ENCODE results near the gene NOL3.
A peak's percentile ranks its signal among the peaks of the same experiment; 100 is the strongest.

NOL3 gene

DNA sequence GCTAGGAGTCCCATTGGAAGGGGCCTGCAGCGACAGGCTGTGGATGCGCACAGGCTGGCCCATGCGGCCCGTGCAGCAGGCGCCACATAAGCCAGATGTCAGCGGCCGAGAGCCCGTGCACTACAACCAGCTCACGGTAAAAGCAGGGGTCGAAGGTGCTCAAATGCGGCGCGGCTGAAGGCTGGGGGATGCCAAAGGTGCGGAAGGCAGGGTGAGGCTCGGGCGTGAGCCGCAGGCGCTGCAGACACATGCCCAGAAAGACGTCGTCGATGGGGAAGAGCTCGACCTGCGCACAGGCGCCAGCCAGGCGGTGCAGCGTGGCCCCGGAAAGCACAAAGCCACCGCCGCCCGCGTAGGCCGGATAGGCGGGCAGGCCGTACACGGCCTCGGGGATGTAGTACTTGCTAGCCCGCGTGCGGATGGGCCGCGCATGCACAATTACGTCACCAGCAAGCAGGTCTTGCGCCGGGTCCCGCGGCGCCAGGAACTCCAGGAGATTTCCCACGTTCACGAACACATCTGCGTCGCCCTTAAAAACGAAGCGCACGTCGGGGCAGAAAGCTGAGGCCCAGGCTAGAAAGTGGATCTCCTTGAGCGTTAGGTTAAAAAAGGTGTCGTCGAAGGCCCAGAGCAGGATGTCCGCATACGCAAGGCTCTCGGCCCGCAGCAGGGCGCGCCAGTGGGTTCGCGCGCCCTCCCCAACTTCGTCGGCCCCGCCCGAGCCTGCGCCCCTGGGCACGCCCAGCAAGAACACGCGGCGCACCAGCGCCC is 20.9 kb upstream of the NOL3 start:
- H3K4me1 Mint-ChIP-seq, result peaks cover 14 to 19% of the 10 kb centered on the region in 2 donors
- H3K27me3 Mint-ChIP-seq, result peaks cover 30 to 35% of the 10 kb centered on the region in 2 donors
- peaks cover 48 to 60% of the 10 kb centered on the region in 2 donors for H3K36me3 Mint-ChIP-seq
- no peaks in the 10 kb centered on the region for H3K9me3 Mint-ChIP-seq
- no peak for DNase-seq
- ATAC-seq (replicated peaks), result no peak
- peak overlapping the region; percentile 54 to 69 for H3K4me3 Mint-ChIP-seq
- H3K27ac Mint-ChIP-seq, result peak overlapping the region; percentile 73

DNA sequence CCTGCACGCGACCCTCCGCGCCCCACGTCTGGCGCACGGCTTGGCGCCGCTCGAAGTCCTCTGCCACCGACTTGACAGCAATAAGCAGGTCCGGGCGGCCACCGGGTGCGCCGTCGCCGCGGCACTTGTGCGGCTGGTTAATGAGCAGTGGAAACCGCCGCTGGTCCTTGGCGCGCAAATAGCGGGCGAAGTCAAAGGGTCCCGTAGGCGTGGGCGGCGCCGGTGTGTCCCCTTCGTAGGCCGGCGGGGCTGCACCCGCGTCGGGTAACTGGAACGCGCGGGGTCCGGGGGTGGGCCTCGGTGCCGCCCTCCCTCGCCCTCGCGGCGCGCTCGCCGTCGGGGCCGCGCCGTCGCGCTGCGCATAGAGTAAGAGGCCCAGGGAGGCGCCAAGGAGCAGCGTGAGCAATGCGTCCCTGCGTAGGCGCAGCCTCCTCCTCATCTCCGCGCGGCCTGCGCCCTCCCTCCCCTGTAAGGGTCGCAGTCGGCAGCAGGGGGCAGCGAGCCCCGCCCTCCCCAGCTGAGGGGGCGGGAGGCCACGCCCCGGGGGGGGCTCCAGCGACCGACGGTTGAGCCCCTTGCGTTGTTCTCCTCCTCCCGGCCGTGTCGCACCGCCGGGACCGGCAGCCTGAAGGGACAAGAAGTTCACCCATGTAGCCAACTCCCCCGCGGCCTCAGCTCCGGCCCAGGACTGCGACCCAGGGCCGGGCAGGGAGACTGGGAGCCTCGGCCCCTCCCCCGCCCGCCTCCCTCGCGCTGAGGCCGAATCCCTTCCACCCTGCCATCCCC is 20.1 kb upstream of the NOL3 start:
- DNase-seq, result no peak
- Mint-ChIP-seq H3K36me3 (peaks cover 42 to 54% of the 10 kb centered on the region in 2 donors), H3K27me3 (peaks cover 32 to 38% of the 10 kb centered on the region in 2 donors), H3K27ac (no peak overlapping the region), H3K4me1 (peaks cover 16 to 22% of the 10 kb centered on the region in 2 donors), H3K9me3 (no peaks in the 10 kb centered on the region), H3K4me3 (peak overlapping the region; percentile 77 to 78)
- ATAC-seq (replicated peaks), result peak; percentile 59 to 64

DNA sequence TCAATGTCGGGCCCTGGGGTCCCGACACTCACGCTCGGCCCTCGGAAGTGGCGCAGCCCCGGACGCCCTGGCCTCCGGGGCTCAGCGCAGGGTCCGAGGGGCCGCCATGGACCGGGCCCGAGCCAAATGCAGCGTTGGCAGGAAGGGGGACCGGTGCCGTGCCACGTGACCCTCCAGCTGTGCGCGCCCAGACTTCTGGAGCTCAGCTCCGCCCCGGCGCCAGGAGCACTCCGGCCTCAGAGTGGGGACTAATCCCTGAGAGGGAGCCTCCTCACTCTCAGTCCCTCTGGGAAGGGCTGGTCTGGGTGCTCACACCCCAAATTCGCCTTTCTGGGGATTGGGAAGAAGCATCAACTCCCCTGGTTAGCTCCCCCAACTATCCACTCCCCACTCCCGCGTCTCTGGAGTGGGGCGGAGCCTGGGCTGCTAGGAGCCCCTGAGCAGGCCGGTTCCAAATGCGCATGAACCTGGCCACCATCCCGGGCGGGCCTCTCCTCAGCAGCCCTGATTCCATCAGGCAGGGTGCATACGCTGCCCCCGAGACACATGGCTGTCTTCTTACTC is 19.4 kb upstream of the NOL3 start, which contains the start of gene B3GNT9:
B3GNT9 (minus strand) TSS at position 166 of the 564 bp plus-strand sequence. CDS start 513 bp downstream, outside the sequence.
- Mint-ChIP-seq H3K9me3 (no peaks in the 10 kb centered on the region), H3K4me1 (peaks cover 19 to 29% of the 10 kb centered on the region in 2 donors), H3K36me3 (peaks cover 37 to 51% of the 10 kb centered on the region in 2 donors), H3K27me3 (peaks cover 33 to 41% of the 10 kb centered on the region in 2 donors), H3K4me3 (peak within 1 kb of the TSS; percentile 77 to 78), H3K27ac (peak within 1 kb of the TSS; percentile 62)
- DNase-seq (no peak), ATAC-seq (replicated peaks) (peak; percentile 41 to 44)

DNA sequence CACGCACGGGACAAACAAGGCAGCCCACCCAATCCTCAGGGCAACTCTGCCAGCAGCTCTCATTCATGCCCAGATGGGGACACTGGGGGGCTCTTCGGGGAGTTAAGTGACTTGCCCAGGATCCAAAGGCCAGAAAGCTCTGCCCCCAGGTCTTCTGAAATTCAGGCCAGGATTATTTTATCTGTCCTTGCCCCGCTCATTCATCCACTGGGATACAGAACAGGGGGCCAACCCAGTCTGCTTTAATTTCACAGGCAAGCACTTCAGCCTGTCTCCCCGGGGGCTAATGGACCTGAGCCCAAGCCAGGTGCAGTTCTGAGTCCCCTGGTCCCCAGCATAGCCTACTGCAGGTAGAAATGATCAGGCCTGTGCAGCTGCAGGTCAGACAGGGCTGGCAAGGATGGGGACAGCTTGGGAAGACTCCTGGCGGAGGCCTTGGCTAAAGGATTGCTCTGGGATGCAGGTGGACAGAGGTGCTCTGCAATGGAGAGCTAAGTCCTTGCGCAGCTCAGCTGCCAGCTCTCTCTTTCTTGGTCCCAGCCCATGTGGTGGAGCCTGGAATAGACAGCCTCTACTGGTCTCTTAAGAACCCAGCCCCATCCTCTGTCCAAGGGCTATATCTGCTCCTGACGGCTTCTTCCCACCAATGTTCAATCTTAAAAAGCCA is 18.8 kb upstream of the NOL3 start:
- Mint-ChIP-seq H3K36me3 (peaks cover 34 to 47% of the 10 kb centered on the region in 2 donors), H3K27me3 (peaks cover 33 to 41% of the 10 kb centered on the region in 2 donors), H3K4me1 (peaks cover 24 to 35% of the 10 kb centered on the region in 2 donors), H3K4me3 (peak overlapping the region; percentile 77 to 78), H3K9me3 (no peaks in the 10 kb centered on the region), H3K27ac (peak overlapping the region; percentile 62)
- no peak for ATAC-seq (replicated peaks)
- DNase-seq, result no peak

DNA sequence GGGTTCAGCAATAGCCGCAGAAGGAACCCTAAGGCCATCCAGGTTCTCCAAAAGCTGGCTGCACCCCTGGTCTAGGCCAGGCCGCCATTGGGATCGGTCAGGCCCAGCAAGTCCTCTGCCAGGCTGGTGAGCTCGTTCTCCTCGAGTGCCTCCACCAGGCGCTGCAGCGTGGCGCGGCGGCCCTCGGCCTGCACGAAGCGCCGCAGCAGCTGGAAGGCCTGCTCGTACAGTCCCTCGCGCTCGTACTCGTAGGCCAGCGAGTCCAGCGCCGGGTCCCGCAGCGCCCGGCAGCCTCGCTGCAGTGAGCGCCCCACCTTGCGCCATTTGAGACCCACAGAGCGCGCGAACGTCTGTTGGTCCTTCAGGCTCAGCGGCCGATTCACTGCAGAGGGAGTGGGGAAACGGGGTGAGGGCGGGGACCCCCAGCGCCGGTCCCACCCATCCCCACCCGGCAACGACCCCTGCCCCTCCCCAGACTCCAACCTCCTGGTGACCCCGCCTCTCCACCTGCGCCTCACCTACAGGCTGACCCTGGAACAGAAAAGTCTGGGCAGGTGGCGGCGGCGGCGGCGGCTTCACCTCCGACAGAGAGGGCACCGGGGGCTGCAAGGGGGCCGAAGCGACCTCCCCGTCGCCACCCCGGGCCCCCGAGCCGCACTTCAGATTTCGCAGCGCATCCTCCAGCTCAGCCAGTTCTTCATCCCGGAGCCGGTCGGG is 15.6 kb upstream of the NOL3 start:
- H3K9me3 Mint-ChIP-seq, result no peaks in the 10 kb centered on the region
- peak overlapping the region; percentile 81 to 83 for H3K4me3 Mint-ChIP-seq
- H3K27me3 Mint-ChIP-seq, result peaks cover 15 to 28% of the 10 kb centered on the region in 2 donors
- peaks cover 40 to 61% of the 10 kb centered on the region in 2 donors for H3K4me1 Mint-ChIP-seq
- no peak for ATAC-seq (replicated peaks)
- DNase-seq, result no peak
- H3K27ac Mint-ChIP-seq, result no peak overlapping the region
- peaks cover 10 to 19% of the 10 kb centered on the region in 2 donors for H3K36me3 Mint-ChIP-seq

DNA sequence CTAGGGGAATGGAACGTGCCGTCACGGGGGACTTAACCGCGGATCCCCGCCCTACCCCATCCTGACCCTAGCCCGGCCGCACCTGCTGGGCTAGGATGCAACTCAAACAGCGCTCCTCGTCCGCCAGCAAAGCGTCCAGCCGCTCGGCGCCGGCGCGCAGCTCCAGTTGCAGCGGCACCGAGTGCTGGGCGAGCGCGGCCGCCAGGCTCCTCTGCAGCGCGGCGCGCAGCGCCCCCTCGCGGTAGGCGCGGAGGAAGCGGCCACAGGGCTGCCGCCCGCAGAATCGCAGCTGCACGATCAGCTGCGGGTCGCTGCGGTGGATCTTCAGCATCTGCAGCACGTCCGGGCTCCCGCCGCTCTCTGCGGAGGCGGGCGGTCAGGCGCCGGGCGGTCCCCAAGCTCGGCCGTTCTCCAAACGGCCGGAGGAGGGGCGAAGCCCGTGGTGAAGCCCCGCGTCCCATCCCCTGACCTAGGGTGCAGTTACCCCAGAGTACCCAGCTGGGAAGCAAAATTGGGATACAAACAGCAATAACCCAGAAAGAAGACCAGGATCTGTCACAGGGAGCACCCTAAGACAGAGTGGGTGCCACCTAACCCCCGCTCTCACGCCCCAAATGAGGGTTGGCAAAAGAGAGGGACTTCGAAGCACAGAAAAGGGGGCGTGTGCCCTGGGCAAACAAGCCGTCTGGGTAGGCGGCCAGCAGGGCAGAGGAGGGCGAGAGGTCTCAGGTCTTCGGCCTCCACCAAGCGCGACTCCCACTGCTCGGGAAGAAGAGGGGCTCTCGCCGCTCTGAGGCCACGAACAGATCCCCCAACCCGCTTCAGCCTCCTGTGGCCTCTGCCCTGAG is 14.8 kb upstream of the NOL3 start:
- ATAC-seq (replicated peaks), result peak; percentile 44 to 59
- peak; percentile 67 for DNase-seq
- H3K36me3 Mint-ChIP-seq, result peaks cover 10 to 19% of the 10 kb centered on the region in 2 donors
- H3K4me3 Mint-ChIP-seq, result peak overlapping the region; percentile 81 to 83
- no peaks in the 10 kb centered on the region for H3K9me3 Mint-ChIP-seq
- H3K4me1 Mint-ChIP-seq, result peaks cover 40 to 67% of the 10 kb centered on the region in 2 donors
- H3K27ac Mint-ChIP-seq, result no peak overlapping the region
- H3K27me3 Mint-ChIP-seq, result peaks cover 15 to 28% of the 10 kb centered on the region in 2 donors

DNA sequence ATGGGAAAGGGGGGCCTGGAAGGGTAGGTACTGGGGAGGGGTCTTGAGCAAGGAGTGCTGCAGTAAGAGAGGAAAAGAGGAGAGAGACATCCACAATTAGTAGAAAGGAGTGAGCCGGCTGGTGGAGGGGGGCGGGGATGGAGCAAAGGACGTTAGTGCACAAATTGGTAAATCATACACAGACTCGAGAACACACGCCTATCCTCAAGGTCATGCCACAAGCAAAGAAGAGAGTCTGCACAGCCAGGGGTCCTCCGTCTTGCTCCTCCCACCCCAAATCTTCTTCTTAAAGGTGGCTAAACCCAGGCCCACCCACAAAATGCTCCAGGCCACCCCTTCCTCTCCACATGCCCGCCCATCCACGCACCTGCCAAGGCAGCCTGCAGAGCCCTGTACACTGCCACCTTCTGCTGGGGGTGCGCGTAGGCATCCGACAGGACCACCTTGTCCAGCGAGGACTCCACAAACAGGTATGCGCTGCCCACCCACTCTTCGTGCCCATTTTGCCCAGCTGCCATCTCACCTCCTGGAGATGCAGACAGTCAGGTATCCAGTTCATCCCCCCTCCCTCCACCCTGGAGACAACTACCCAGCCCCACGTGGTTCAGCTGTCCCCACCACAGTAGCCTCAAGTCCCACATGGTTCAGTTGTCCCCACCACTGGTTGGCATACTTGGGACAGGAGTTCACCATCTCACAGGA is 14.0 kb upstream of the NOL3 start:
- Mint-ChIP-seq H3K36me3 (peaks cover 11 to 16% of the 10 kb centered on the region in 2 donors), H3K9me3 (peaks cover 0 to 1% of the 10 kb centered on the region in 2 donors), H3K27ac (no peak overlapping the region), H3K4me1 (peaks cover 40 to 70% of the 10 kb centered on the region in 2 donors), H3K4me3 (no peak overlapping the region), H3K27me3 (peaks cover 11 to 28% of the 10 kb centered on the region in 2 donors)
- DNase-seq (no peak), ATAC-seq (replicated peaks) (no peak)

DNA sequence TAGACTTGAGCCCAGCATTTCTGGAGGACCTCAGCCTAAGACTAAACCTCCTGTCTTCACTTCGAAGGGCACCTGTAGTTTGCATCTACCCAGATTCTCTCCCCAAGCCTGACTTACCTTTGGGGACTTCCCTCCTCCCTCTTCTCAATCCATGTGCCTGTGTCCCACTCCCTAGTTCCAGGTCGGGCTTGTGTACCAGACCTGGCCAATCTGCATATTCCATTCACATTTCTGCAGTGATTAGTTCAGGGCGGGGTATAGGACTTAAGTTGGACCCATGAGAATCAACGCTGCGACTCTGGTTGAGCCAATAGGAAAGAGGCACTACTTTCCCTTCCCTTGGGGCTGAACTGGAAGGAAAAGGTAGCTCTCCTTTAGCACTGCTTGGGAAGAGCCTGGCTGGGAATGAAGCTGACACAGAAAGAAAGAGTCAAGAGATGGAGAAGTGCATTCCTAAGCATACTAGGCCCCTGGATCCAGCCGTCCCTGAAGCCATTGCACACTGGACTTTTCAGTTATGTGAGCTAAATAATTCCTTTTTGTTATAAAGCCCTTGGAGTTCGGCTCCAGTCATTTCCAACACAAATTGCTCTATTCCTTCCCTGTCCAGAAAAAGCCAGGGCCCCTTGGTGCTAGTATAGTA is 13.1 kb upstream of the NOL3 start:
- Mint-ChIP-seq H3K9me3 (peaks cover 0 to 1% of the 10 kb centered on the region in 2 donors), H3K27me3 (peaks cover 14 to 28% of the 10 kb centered on the region in 2 donors), H3K4me3 (no peak overlapping the region), H3K36me3 (peaks cover 14 to 16% of the 10 kb centered on the region in 2 donors), H3K4me1 (peaks cover 42 to 76% of the 10 kb centered on the region in 2 donors), H3K27ac (no peak overlapping the region)
- DNase-seq, result no peak
- no peak for ATAC-seq (replicated peaks)

DNA sequence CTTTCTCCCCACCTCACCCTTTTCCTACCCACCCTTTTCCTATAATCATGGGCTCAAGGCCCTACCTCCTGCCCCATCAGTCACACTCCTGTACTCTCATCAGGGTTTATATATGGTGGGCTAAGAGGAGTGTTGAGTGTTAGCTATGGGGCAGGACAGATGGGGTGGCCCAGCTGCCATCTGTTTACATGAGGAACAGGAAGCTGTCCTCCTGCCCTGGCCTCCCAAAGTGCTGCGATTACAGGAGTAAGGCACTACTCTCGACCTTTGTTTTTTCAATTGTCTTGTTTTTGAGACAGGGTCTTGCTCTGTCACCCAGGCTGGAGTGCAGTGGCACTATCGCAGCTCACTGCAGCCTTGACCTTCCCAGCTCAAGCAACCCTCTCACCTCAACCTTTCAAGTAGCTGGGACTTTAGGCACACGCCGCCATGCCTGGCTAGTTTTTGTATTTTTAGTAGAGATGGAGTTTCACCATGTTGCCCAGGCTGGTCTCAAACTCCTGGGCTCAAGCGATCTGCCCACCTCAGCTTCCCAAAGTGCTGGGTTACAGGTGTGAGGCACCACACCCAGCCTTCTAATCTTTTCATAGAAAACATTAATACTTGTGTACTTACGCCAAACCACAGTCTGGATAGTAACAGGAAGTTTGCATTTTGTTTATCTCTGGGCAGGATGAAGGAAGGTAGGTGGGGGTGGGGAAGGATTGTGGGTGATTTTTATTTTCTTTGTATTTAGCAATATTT is 12.3 kb upstream of the NOL3 start:
- peaks cover 9 to 29% of the 10 kb centered on the region in 2 donors for H3K27me3 Mint-ChIP-seq
- peak overlapping the region; percentile 90 for H3K27ac Mint-ChIP-seq
- ATAC-seq (replicated peaks), result no peak
- no peak for DNase-seq
- H3K36me3 Mint-ChIP-seq, result peaks cover 14 to 16% of the 10 kb centered on the region in 2 donors
- peaks cover 0 to 1% of the 10 kb centered on the region in 2 donors for H3K9me3 Mint-ChIP-seq
- H3K4me3 Mint-ChIP-seq, result peak overlapping the region; percentile 91
- peaks cover 44 to 81% of the 10 kb centered on the region in 2 donors for H3K4me1 Mint-ChIP-seq

DNA sequence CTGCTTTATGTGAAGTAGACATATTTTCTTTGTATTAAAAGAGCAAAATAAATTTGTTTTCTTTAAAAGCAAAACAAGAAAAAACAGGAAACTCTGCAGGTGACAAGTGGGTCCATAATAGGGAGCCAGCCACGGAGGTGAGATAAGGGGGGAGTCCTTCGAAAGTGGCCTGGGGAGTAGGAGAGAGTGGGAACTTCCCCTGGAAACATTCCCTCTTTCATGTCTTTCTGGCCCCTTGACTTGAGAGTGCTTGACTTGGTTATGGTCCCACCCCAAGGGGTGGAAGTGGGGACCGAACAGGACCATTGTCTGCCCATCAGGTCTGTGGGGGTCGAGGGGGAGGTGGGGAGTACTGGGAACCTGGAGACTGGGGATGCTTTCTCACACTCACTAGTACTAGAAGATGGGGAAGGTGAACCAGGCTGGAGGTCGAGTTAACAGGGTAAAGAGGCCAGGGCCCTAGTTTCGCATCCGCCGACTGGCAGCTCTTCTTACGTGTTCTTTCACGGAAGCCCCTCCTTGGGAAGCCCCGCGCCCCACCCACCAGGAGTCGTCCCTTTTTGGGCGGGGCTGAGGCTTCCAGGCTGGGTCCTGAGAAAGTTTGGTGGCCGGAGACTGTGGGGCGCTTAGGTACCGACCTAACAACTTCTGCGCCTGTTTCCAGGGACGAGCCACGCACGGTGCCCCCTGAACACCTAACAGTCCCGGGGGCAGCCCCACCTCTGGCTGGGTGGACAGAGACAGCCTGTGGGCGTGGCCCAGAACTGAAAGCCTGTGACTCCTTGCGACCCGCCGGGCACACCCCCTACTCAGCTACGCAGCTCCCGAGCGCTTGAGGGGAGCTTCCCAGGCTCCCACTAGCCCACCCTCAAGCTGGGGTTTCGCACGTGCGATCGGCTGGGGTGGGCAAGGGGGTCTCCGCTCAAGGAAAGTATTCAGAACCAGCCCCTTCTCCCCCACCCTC is 11.4 kb upstream of the NOL3 start:
- DNase-seq (peak; percentile 85), ATAC-seq (replicated peaks) (peak; percentile 59)
- peaks cover 0 to 1% of the 10 kb centered on the region in 2 donors for H3K9me3 Mint-ChIP-seq
- H3K27me3 Mint-ChIP-seq, result peaks cover 11 to 33% of the 10 kb centered on the region in 2 donors
- peaks cover 40 to 81% of the 10 kb centered on the region in 2 donors for H3K4me1 Mint-ChIP-seq
- peak overlapping the region; percentile 91 for H3K4me3 Mint-ChIP-seq
- H3K27ac Mint-ChIP-seq, result peak overlapping the region; percentile 90
- H3K36me3 Mint-ChIP-seq, result peaks cover 12 to 14% of the 10 kb centered on the region in 2 donors
